GM15510 (cell line): ENCODE data around the gene CDHR1.

ENCODE experiments used
- POLR2A ChIP-seq: IDR thresholded peaks from 3 replicates; pipeline ENCODE4 v1.6.1; 2011; ENCODE audit warnings: borderline replicate concordance; ENCODE audit not compliant: insufficient read length; ENCODE audit errors: extremely low read depth

Gene CDHR1

GRCh38 chr10:84172467-84173356, 21.6 kb upstream of the CDHR1 start:
- TF ChIP-seq POLR2A, result no peak

- no peak for TF ChIP-seq POLR2A
Observed at GRCh38 chr10:84173501-84173929, 20.8 kb upstream of the CDHR1 start, which contains the start of gene GPR15LG. TSS of gene GPR15LG (plus strand) at chr10:84173801. CDS start at chr10:84173852, 51 bp downstream.

- no peak for TF ChIP-seq POLR2A
Observed at GRCh38 chr10:84175436-84175835, 18.9 kb upstream of the CDHR1 start.

GRCh38 chr10:84176351-84176750, 18.0 kb upstream of the CDHR1 start:
- no peak for TF ChIP-seq POLR2A

- no peak for TF ChIP-seq POLR2A
Observed at GRCh38 chr10:84176836-84177474, 17.4 kb upstream of the CDHR1 start.

- no peak for TF ChIP-seq POLR2A
Observed at GRCh38 chr10:84177541-84178141, 16.7 kb upstream of the CDHR1 start.

- no peak for TF ChIP-seq POLR2A
Observed at GRCh38 chr10:84178160-84178609, 16.2 kb upstream of the CDHR1 start.

- no peak for TF ChIP-seq POLR2A
Observed at GRCh38 chr10:84179059-84179710, 15.2 kb upstream of the CDHR1 start.

- TF ChIP-seq POLR2A, result no peak
Observed at GRCh38 chr10:84181631-84182030, 12.7 kb upstream of the CDHR1 start.

- no peak for TF ChIP-seq POLR2A
Observed at GRCh38 chr10:84184517-84184916, 9.8 kb upstream of the CDHR1 start.

GRCh38 chr10:84185526-84186175, 8.7 kb upstream of the CDHR1 start:
- no peak for TF ChIP-seq POLR2A

GRCh38 chr10:84188815-84189214, 5.5 kb upstream of the CDHR1 start:
- no peak for TF ChIP-seq POLR2A

- TF ChIP-seq POLR2A, result no peak
Observed at GRCh38 chr10:84190621-84191020, 3.7 kb upstream of the CDHR1 start.

GRCh38 chr10:84191106-84191505, 3.2 kb upstream of the CDHR1 start:
- no peak for TF ChIP-seq POLR2A
